ENCODE measurements around the gene ZDHHC14.

DNA sequence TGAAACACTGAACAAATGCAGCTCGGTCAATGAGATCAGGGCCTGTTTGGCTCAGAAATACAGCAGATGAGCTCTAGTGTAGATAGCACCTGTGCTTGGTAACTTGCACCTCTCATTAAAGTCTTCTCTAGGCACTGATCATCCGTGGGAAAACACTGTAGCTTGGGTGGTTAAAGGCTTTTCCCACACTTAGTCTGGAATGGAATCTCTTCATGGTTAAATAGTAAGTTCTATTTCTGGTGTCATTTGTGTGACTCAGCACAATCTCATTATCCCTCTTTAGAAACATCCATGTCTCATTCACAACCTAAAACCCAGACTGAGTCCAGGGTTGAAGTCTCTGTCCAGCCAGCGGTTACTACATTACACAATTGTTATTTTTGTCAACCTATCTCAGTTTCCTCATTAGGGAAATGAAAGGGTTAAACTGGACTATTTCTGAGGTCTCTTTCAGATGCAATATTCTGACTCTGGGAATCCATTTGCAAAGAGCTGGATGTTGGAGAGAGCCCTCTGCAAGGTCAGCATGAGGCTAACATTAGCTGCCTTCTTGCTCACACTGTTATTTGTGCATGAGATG, 125.0 kb downstream of the ZDHHC14 start:
- TF ChIP-seq POLR2A (IDR thresholded peaks at IDR 0.05), result no peak
- TF ChIP-seq, protein P1, sequence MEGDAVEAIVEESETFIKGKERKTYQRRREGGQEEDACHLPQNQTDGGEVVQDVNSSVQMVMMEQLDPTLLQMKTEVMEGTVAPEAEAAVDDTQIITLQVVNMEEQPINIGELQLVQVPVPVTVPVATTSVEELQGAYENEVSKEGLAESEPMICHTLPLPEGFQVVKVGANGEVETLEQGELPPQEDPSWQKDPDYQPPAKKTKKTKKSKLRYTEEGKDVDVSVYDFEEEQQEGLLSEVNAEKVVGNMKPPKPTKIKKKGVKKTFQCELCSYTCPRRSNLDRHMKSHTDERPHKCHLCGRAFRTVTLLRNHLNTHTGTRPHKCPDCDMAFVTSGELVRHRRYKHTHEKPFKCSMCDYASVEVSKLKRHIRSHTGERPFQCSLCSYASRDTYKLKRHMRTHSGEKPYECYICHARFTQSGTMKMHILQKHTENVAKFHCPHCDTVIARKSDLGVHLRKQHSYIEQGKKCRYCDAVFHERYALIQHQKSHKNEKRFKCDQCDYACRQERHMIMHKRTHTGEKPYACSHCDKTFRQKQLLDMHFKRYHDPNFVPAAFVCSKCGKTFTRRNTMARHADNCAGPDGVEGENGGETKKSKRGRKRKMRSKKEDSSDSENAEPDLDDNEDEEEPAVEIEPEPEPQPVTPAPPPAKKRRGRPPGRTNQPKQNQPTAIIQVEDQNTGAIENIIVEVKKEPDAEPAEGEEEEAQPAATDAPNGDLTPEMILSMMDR (IDR thresholded peaks at IDR 0.05), result no peak
- no peak for TF ChIP-seq POLR2AphosphoS5 (IDR thresholded peaks at IDR 0.05)
- TF ChIP-seq EP300 (IDR thresholded peaks at IDR 0.05), result no peak
